Prostate gland (tissue), 2 donors: ENCODE data around the gene HS3ST3A1.

Source experiments
- CTCF ChIP-seq, 4 experiments: fragments of 200-600 bp in 2 of 4; fragments of 450-650 bp in 2 of 4; sonication (generic) in 2 of 4; IDR thresholded peaks; 1 replicate in 3 of 4; 2 replicates in 1 of 4; pipeline ENCODE4 v1.5.1; 2016 to 2019; ENCODE audit warnings: antibody characterized with exemption in 4 of 4, mild to moderate bottlenecking in 2 of 4, moderate library complexity in 2 of 4
- POLR2A ChIP-seq: fragments of 450-650 bp; IDR thresholded peaks from one replicate; pipeline ENCODE4 v1.6.1; 2016; ENCODE audit warnings: antibody characterized with exemption, mild to moderate bottlenecking

- TF ChIP-seq CTCF (IDR thresholded peaks at IDR 0.05) (no peak), POLR2A (no peak)
These were observed 62.3 kb downstream of the HS3ST3A1 start for GRCh38 chr17:13539421-13539820.
